TTC549 (cell line): ENCODE data around the gene GNB1L.

Source experiments
- FAIRE-seq: peaks from 2 replicates; lab custom pipeline; 2012; peaks lifted over from hg19 to GRCh38; lab: Jason Lieb, UNC

GNB1L gene

GRCh38 chr22:19775496-19776325 is 79.0 kb downstream of the GNB1L start:
- no peak for FAIRE-seq

- FAIRE-seq, result no peak
Measured at GRCh38 chr22:19774628-19775027, 80.0 kb downstream of the GNB1L start.

- no peak for FAIRE-seq
Measured at GRCh38 chr22:19773470-19774040, 81.1 kb downstream of the GNB1L start.

GRCh38 chr22:19772673-19773469 is 81.8 kb downstream of the GNB1L start:
- FAIRE-seq, result no peak

- FAIRE-seq, result no peak
Measured at GRCh38 chr22:19772422-19772672, 82.3 kb downstream of the GNB1L start.

GRCh38 chr22:19770349-19771220 is 84.1 kb downstream of the GNB1L start:
- no peak for FAIRE-seq

- FAIRE-seq, result no peak
Measured at GRCh38 chr22:19769393-19769715, 85.3 kb downstream of the GNB1L start.

GRCh38 chr22:19767427-19768341 is 87.0 kb downstream of the GNB1L start:
- FAIRE-seq, result no peak

GRCh38 chr22:19766511-19767426 is 87.9 kb downstream of the GNB1L start:
- FAIRE-seq, result no peak

GRCh38 chr22:19766240-19766510 is 88.5 kb downstream of the GNB1L start:
- no peak for FAIRE-seq

GRCh38 chr22:19765477-19766239 is 89.0 kb downstream of the GNB1L start:
- no peak for FAIRE-seq

GRCh38 chr22:19764636-19765476 is 89.8 kb downstream of the GNB1L start:
- no peak for FAIRE-seq

- no peak for FAIRE-seq
Measured at GRCh38 chr22:19764299-19764593, 90.4 kb downstream of the GNB1L start.

GRCh38 chr22:19763458-19764298 is 91.0 kb downstream of the GNB1L start:
- FAIRE-seq, result no peak

- FAIRE-seq, result no peak
Measured at GRCh38 chr22:19762568-19763457, 91.9 kb downstream of the GNB1L start.

GRCh38 chr22:19761725-19762567 is 92.7 kb downstream of the GNB1L start:
- FAIRE-seq, result no peak
